ENCODE results near the gene TNPO3.

DNA sequence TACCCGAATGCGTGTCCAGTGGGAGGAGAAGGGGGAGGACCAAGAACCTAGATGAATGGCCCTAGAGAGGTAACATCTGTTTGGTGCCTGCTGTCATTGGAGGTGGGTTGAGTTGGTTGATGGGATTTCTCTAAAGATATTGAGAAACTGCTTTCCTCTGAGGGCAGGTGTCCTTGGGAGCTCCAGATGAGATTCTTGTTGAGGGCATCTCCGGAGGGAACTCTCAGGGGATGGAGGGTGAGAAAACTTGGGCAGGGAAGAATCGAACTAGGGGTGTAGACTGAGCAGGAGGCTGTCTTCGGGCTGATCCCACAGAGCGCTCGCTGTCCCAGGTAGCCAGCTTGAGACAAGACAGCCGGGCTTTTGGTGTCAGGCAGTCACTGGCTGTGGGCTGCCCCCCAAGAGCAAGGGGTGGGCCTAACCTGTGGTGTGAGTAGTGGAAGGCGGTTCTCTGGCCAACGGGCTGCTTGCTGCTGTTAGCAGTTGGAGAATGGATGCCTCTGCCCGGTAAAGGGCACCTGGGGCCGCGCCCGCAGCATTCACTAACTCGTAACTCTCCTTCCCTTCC, 113.5 kb downstream of the TNPO3 start:
- TF ChIP-seq POLR2AphosphoS5 (IDR thresholded peaks at IDR 0.05), result no peak
- no peak for TF ChIP-seq POLR2A (IDR thresholded peaks at IDR 0.05)

Data from gastroesophageal sphincter (tissue), 2 donors.